ENCODE data around the gene MRPS10. TPM values are rescaled to one million over a fixed set of nuclear protein-coding genes. Genes with fewer than 3 reads are reported as not detected.

Gene MRPS10
- total RNA-seq, 1 experiment from 2014 or later: 84.4 TPM

Other genes with a start within 250 kb of the MRPS10 start
- gene TAF8, start 167.3 kb downstream of the MRPS10 start, total RNA-seq (2014; rRNA removed; shearing (Covaris generic)): 15.6 and 18.9 TPM in 2 replicates
- not detected in 2 replicates for gene C6orf132, start 75.2 kb downstream of the MRPS10 start, total RNA-seq (2014; rRNA removed; shearing (Covaris generic))
- not detected in 2 replicates for gene GUCA1A, start 44.5 kb downstream of the MRPS10 start, total RNA-seq (2014; rRNA removed; shearing (Covaris generic))
- gene GUCA1B, start 22.9 kb downstream of the MRPS10 start, total RNA-seq (2014; rRNA removed; shearing (Covaris generic)): 0.32 TPM in 1 of 2 replicates, not detected in the other
- 2.1 and 2.8 TPM in 2 replicates for gene TRERF1, start 234.1 kb upstream of the MRPS10 start, total RNA-seq (2014; rRNA removed; shearing (Covaris generic))

Data from NCI-H460 (cell line).